CD4-positive, alpha-beta T cell treated with Interleukin-6 for 4 hours (primary cell): Measurements from ENCODE around the gene FBXO34.
"Not testable (repeated sequence)": the region's sequence is repeated elsewhere in the genome, so short reads cannot be mapped to it uniquely, and the experiment has no call there.

ENCODE experiments used
- DNase-seq: peaks from one replicate; pipeline ENCODE4 v3.0.0-alpha.2; 2020; ENCODE audit warnings: mixed read lengths

FBXO34 gene

DNA sequence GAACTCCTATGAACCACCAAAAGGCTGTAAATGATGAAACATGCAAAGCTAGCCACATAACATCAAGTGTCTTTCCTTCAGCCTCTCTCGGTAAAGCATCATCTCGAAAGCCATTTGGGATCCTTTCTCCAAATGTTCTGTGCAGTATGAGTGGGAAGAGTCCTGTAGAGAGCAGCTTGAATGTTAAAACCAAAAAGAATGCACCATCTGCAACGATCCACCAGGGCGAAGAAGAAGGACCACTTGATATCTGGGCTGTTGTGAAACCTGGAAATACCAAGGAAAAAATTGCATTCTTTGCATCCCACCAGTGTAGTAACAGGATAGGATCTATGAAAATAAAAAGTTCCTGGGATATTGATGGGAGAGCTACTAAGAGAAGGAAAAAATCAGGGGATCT lies 79.2 kb downstream of the FBXO34 start:
- no peak for DNase-seq

GRCh38 chr14:55351111-55351510 lies 79.9 kb downstream of the FBXO34 start:
- DNase-seq = no peak

GRCh38 chr14:55352201-55352600 lies 81.0 kb downstream of the FBXO34 start:
- no peak for DNase-seq

GRCh38 chr14:55353686-55354467 lies 82.7 kb downstream of the FBXO34 start:
- DNase-seq = peak; percentile 17

GRCh38 chr14:55354500-55354899 lies 83.3 kb downstream of the FBXO34 start:
- DNase-seq = peak; percentile 77

GRCh38 chr14:55355922-55356321 lies 84.7 kb downstream of the FBXO34 start:
- no peak for DNase-seq

- no peak for DNase-seq
These were observed 85.7 kb downstream of the FBXO34 start for GRCh38 chr14:55356913-55357312.

GRCh38 chr14:55359307-55359706 lies 88.1 kb downstream of the FBXO34 start:
- no peak for DNase-seq

GRCh38 chr14:55361190-55361589 lies 90.0 kb downstream of the FBXO34 start:
- DNase-seq = no peak

DNA sequence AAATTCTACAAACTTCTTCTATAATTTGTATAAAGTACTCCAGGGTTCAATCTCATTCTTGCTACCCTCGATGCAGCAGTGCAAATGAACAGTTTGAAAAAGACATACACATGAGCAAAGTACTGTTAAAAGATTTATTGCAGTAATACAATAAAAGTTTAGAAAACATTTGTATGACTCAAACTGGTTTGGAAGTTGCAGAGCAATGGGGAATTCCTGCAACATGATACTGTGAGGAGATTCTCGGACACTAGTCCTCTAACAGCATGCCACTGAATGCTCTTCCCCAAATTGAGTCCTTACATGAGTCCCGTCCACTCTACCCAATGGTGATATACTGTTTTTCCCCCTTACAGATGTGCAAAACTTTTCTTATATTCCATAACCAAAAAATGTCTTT lies 95.0 kb downstream of the FBXO34 start:
- DNase-seq = no peak

GRCh38 chr14:55370883-55371455 lies 99.7 kb downstream of the FBXO34 start:
- no peak for DNase-seq

DNA sequence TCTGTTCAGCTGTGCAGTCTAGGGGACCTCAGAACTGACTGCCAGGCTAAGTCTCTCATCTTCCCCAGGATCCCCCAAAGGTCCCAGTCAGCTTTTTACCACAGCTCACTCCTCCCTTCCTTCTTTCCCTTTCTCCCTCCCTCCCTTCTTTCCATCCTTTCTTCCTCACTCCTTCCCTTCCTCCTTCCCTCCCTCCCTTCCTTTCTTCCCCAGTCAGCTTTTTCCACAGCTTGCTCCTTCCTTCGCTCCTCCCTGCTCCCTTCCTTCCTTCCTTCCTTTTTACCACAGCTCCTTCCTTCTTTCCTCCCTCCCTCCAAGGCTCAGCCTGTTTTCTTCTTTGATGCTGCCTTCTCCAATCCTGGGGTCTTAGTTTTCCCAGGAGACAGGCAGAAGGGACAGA lies 101.2 kb downstream of the FBXO34 start:
- no peak for DNase-seq

DNA sequence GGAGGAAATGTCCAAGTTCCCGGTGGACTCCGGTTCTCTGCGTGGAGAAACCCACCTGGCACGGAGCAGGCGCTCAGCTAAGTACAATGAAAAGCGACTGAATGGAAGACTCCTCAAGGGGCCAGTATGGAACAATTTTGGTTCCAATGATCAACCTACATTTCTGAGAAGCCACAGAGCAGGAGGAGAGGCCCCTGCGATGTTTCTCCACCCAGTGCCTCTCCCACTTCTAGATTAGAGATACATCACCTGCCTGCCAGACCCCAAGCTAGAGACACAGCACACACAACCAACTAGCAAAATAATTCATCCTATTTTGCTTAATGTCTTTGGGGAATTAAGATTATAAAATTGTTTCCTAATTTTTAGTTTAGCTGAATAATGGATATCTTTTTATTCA lies 101.6 kb downstream of the FBXO34 start:
- DNase-seq = no peak

DNA sequence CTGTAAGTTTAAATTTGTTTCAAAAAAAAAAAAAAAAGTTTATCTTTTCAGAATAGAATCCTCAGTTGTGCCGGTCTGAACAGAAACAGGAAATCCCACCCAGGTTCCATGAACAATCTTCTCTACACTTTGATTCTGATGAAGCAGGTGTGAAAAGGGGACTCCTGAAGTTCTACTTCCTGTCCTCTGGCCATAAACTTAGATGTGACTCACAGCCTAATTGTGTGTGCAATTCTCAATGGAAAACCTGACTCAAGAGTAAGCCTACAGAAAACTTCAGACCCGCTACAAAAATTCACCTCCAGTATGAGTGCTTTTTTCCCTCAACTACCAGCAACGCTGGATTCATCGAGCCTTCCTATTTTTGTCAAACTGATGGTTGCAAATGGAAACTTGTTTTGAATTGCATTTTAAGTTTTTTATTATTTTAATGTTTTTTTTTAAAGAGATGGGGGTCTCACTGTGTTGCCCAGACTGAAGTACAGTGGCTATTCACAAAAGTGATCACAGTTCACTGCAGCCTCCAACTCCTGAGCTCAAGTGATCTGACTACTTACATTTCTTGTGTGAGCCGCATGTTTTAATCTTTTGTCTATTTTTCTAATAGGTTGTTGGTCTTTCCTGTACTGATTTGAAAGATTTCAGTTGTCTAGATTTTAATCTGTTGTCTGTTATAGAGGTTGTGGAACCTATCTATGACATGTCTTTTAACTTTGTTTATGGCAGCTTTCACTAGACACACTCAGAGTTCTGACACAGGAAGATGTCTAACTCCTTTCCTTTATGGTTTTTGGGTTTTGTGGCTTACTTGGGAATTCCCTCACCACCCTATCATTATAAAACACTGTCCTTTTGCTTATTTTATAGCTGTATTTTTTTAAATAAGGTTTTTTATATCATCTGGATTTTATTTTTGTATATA lies 102.8 kb downstream of the FBXO34 start:
- peak; percentile 19 for DNase-seq

- no peak for DNase-seq
These were observed 103.5 kb downstream of the FBXO34 start for GRCh38 chr14:55374771-55375170.

DNA sequence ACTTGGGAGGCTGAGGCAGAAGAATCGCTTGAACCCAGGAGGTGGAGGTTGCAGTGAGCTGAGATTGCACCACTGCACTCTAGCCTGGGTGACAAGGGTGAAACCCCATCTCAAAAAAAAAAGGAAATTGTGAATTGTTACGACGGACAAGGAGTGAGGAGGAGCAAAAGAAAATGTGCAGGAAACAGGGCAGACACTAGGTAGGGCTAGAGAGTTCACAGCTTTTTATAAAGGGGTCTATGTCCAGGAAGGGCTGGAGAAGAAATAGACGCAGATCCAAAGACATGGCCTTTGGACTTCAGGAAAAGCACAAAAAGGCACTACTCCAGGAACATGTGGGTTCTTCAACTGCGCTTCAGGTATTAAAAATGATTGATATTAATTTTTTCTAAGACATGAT lies 106.0 kb downstream of the FBXO34 start:
- no peak for DNase-seq

- no peak for DNase-seq
These were observed 109.8 kb downstream of the FBXO34 start for GRCh38 chr14:55381040-55381439.

GRCh38 chr14:55381561-55381960 lies 110.3 kb downstream of the FBXO34 start:
- no peak for DNase-seq

GRCh38 chr14:55382483-55382882 lies 111.3 kb downstream of the FBXO34 start:
- no peak for DNase-seq

GRCh38 chr14:55383056-55383466 lies 111.8 kb downstream of the FBXO34 start:
- DNase-seq = not testable (repeated sequence)

DNA sequence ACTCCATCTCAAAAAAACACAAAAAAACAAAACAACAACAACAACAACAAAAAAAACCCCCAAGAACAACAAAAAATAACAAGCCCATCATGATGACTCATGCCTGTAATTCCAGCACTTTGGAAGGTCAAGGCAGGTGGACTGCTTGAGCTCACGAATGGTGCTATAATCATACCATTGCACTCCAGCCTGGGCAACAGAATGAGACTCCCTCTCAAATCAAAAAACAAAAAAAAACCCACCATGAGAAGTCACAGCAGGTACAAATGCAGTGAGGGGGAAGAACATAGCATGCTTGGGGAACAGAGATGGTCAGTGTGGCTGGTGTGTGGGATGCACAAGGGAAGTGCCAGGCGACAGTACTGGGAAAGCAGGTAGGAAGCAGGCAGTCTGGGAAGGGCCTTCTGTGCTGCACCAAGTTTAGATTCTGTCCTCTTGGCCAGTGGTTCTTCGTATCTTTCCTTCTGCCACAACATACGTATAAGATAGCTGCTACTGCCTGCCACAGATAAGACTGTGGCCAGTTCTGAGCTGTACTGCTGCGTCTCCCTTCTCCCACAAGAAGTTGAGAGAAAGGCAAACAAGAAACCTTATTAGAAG lies 112.4 kb downstream of the FBXO34 start:
- DNase-seq = no peak

DNA sequence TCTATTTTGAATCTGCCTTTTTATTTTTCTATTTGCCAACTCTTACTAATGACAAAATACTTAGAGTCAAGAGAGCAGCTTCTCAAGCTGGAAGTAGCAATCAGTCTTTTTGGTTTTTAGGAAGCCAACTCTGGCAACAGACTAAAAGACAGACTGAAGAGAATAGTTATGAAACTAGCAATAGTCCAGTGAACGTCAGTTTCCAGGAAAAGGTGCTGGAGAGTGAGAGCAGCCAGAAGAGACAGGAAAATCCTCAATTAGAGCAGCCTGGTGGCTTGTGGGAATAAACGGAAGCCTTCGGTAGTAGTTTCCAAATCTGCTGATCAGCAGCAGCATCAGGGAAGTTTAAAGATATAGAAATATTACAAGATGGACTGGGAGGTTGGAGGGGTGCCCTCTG lies 113.3 kb downstream of the FBXO34 start:
- DNase-seq = no peak
